Measurements from ENCODE around the gene HEXD. TPM values are rescaled to one million over a fixed set of nuclear protein-coding genes. Genes with fewer than 3 reads are reported as not detected.
A peak's percentile ranks its signal among the peaks of the same experiment; 100 is the strongest.

HEXD gene
- polyA plus RNA-seq, 4 donors: 40.8 to 254 (median 128) TPM

DNA sequence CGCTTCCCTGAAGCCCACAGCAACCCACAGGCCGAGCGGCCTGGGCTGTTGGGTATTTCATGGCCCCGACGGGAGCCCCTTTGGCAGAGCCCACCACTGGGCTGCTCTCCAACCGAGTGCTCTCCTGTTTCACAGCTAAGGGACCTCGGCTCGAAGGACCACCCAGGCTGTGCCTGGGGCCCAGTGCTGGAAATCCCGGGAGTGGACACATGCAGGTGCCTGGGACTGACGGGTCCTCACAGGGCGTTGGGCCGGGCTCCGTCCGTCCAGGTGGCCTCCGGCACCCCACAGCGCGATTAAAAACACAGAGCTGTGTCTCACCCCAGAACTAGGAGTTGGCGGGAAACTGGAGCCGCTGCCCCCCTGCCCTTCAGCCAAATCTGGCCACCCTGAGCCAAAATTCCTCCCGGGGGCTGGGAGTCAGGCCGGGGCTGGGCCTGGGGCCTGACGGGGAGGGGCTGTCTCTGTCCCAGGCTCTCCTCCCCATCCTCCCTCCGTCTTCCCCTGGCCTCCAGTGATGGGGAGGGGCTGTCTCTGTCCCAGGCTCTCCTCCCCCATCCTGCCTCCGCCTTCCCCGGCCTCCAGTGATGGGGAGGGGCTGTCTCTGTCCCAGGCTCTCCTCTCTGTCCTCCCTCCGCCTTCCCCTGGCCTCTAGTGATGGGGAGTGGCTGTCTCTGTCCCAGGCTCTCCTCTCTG is 32.4 kb upstream of the HEXD start:
- Histone ChIP-seq H3K9me3 (ENCODE audit: control insufficient read depth in 2 of 2, insufficient read depth in 1 of 2, low read depth in 1 of 2, low read length in 1 of 2) (no peaks in the 10 kb centered on the region), H3K4me3 (ENCODE audit: low read depth in 1 of 3, low read length in 3 of 3) (no peak overlapping the region), H3K36me3 (ENCODE audit: control insufficient read depth in 3 of 3, insufficient read depth in 2 of 3, low read depth in 1 of 3, low read length in 3 of 3) (peaks cover 0 to 8% (median 0%) of the 10 kb centered on the region in 3 donors), H3K4me1 (ENCODE audit: control insufficient read depth in 3 of 3, insufficient read depth in 2 of 3, low read depth in 1 of 3, low read length in 2 of 3) (peaks cover 0 to 11% (median 2%) of the 10 kb centered on the region in 3 donors), H3K27ac (ENCODE audit: low read depth in 1 of 3, low read length in 2 of 3) (no peak overlapping the region), H3K27me3 (ENCODE audit: control insufficient read depth in 3 of 3, insufficient read depth in 3 of 3, low read length in 3 of 3) (peaks cover 2 to 41% (median 3%) of the 10 kb centered on the region in 3 donors)
- 34 to 48% (median 42%) methylated on average over 23 to 26 of the region's 26 CpGs for WGBS, 3 donors
- FAIRE-seq (no peak), DNase-seq (no peak)

DNA sequence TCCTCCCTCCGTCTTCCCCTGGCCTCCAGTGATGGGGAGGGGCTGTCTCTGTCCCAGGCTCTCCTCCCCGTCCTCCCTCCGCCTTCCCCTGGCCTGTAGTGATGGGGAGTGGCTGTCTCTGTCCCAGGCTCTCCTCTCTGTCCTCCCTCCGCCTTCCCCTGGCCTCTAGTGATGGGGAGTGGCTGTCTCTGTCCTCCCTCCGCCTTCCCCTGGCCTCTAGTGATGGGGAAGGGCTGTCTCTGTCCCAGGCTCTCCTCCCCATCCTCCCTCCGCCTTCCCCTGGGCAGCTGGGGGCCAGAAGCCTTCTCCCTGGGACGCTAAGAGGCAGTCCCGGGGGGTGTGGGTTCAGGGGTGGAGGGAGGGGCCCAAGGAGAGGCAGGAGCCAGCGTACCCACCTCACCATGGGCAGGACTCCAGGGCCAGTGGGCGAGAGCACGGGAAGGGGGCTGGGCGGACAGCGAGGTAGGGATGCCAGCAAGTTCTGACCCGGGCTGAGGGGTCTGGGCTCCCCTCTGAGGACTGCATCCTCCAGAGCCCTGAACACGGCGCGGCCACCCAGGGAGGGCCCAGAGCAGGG is 31.8 kb upstream of the HEXD start:
- DNase-seq: no peak
- Histone ChIP-seq H3K27ac (ENCODE audit: low read depth in 1 of 3, low read length in 2 of 3) (no peak overlapping the region), H3K4me1 (ENCODE audit: control insufficient read depth in 3 of 3, insufficient read depth in 2 of 3, low read depth in 1 of 3, low read length in 2 of 3) (peaks cover 0 to 11% (median 2%) of the 10 kb centered on the region in 3 donors), H3K27me3 (ENCODE audit: control insufficient read depth in 3 of 3, insufficient read depth in 3 of 3, low read length in 3 of 3) (peaks cover 2 to 41% (median 3%) of the 10 kb centered on the region in 3 donors), H3K4me3 (ENCODE audit: low read depth in 1 of 3, low read length in 3 of 3) (no peak overlapping the region), H3K9me3 (ENCODE audit: control insufficient read depth in 2 of 2, insufficient read depth in 1 of 2, low read depth in 1 of 2, low read length in 1 of 2) (no peaks in the 10 kb centered on the region), H3K36me3 (ENCODE audit: control insufficient read depth in 3 of 3, insufficient read depth in 2 of 3, low read depth in 1 of 3, low read length in 3 of 3) (peaks cover 0 to 11% (median 0%) of the 10 kb centered on the region in 3 donors)
- 33 to 48% (median 38%) methylated on average over 15 to 17 of the region's 17 CpGs for WGBS, 3 donors
- FAIRE-seq: no peak

DNA sequence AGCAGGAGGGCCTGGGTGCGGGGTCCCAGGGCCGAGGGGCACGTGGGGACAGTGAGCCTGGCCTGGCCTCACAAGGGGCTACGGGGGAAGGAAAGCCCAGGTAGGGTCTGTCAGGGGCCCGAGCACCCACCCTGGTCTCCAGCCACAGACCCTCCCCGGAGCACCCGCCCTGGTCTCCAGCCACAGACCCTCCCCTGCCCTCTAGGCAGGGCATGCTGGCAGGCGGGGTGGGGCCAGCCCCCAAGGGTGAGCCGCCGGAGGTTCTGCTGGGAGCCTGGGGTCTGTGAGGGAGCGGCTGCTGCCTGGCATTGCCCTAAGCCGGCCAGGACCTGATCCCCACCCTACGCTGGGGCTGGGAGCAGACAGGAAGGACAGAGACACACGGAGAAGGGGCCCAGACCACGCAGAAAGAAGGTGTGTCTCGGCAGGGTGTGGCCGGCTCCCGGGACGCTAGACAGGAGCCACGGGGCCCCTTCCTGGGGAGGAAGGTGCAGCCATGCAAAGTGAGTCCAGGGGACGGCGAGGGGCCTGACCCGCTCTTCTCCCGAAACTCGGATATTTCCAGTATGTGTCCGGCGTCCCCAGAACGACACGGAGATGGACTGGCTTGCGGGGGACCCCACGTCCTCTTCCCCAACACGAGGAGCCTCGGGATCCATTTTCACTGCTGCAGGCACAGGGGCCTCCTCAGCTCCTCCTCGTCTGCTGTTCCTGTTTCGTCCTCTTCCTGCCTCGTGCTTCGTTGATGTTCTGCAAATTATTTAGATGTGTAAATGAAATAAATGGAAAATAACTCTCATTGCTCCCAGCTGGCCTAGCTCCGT is 31.1 kb upstream of the HEXD start:
- H3K27me3 ChIP-seq (ENCODE audit: control insufficient read depth in 3 of 3, insufficient read depth in 3 of 3, low read length in 3 of 3): peaks cover 2 to 41% (median 3%) of the 10 kb centered on the region in 3 donors
- no peak overlapping the region for H3K27ac ChIP-seq (ENCODE audit: low read depth in 1 of 3, low read length in 2 of 3)
- no peaks in the 10 kb centered on the region for H3K9me3 ChIP-seq (ENCODE audit: control insufficient read depth in 2 of 2, insufficient read depth in 1 of 2, low read depth in 1 of 2, low read length in 1 of 2)
- peaks cover 0 to 18% (median 0%) of the 10 kb centered on the region in 3 donors for H3K36me3 ChIP-seq (ENCODE audit: control insufficient read depth in 3 of 3, insufficient read depth in 2 of 3, low read depth in 1 of 3, low read length in 3 of 3)
- DNase-seq (no peak), FAIRE-seq (no peak)
- H3K4me1 ChIP-seq (ENCODE audit: control insufficient read depth in 3 of 3, insufficient read depth in 2 of 3, low read depth in 1 of 3, low read length in 2 of 3): peaks cover 0 to 11% (median 2%) of the 10 kb centered on the region in 3 donors
- no peak overlapping the region for H3K4me3 ChIP-seq (ENCODE audit: low read depth in 1 of 3, low read length in 3 of 3)
- 19 to 41% (median 29%) methylated on average over 34 to 38 of the region's 38 CpGs for WGBS, 3 donors

DNA sequence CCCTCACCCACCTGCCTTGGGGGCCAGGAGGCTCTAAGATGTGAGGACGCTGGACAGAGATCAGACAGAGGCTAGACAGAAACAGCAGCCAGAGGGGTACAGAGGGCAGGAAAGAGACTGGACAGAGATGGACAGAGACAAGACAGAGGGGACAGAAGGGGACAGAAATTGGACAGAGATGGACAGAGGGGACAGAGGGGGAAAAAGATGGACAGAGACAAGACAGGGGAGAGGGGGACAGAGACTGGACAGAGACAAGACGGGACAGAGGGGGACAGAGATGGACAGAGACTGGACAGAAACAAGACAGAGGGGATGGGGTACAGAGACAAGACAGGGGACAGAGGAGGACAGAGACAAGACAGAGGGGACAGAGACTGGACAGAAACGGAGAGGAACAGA is 30.4 kb upstream of the HEXD start:
- no peaks in the 10 kb centered on the region for H3K9me3 ChIP-seq (ENCODE audit: control insufficient read depth in 2 of 2, insufficient read depth in 1 of 2, low read depth in 1 of 2, low read length in 1 of 2)
- WGBS, 3 donors: 36 to 64% (median 56%) methylated on average over 3 of the region's 3 CpGs
- H3K4me1 ChIP-seq (ENCODE audit: control insufficient read depth in 3 of 3, insufficient read depth in 2 of 3, low read depth in 1 of 3, low read length in 2 of 3): peaks cover 0 to 11% (median 2%) of the 10 kb centered on the region in 3 donors
- H3K4me3 ChIP-seq (ENCODE audit: low read depth in 1 of 3, low read length in 3 of 3): no peak overlapping the region
- peaks cover 2 to 41% (median 3%) of the 10 kb centered on the region in 3 donors for H3K27me3 ChIP-seq (ENCODE audit: control insufficient read depth in 3 of 3, insufficient read depth in 3 of 3, low read length in 3 of 3)
- H3K36me3 ChIP-seq (ENCODE audit: control insufficient read depth in 3 of 3, insufficient read depth in 2 of 3, low read depth in 1 of 3, low read length in 3 of 3): peaks cover 0 to 24% (median 6%) of the 10 kb centered on the region in 3 donors
- no peak for DNase-seq
- no peak for FAIRE-seq
- H3K27ac ChIP-seq (ENCODE audit: low read depth in 1 of 3, low read length in 2 of 3): no peak overlapping the region

DNA sequence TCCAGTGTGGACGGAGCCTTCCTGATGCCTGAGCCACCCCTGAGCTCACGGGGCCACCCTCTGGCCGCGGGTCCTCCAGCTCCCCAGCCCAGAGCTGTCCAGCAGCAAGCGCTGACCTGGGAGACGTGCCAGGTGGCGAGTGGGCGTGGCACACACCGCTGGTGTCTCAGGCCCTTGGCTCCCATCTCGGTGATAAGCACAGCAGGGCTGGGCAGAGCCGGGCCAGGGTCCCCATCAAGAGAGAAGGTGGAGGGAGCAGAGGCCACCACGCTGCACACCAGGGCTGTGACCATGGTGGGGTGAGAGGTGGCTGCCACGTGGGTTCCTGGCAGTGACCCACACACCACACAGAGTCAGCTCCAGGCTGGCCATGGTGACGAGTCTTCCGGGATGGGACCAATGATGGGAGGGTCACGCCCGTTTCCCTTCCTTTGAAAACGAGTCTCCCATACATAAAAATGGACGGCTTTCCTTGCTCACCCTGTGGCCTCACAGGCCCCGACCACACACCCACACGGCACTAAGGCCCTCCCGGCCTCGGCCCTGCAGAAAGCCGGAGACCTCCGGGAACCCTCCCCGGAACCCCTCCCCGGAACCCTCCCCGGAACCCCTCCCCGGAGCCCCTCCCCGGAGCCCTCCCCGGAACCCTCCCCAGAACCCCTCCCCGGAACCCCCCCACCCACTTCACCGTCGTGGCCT is 29.8 kb upstream of the HEXD start:
- FAIRE-seq (no peak), DNase-seq (peak in 1 of 2 donors; percentile 33)
- Histone ChIP-seq H3K9me3 (ENCODE audit: control insufficient read depth in 2 of 2, insufficient read depth in 1 of 2, low read depth in 1 of 2, low read length in 1 of 2) (no peaks in the 10 kb centered on the region), H3K4me3 (ENCODE audit: low read depth in 1 of 3, low read length in 3 of 3) (no peak overlapping the region), H3K27ac (ENCODE audit: low read depth in 1 of 3, low read length in 2 of 3) (no peak overlapping the region), H3K4me1 (ENCODE audit: control insufficient read depth in 3 of 3, insufficient read depth in 2 of 3, low read depth in 1 of 3, low read length in 2 of 3) (peaks cover 0 to 11% (median 2%) of the 10 kb centered on the region in 3 donors), H3K27me3 (ENCODE audit: control insufficient read depth in 3 of 3, insufficient read depth in 3 of 3, low read length in 3 of 3) (peaks cover 2 to 41% (median 3%) of the 10 kb centered on the region in 3 donors), H3K36me3 (ENCODE audit: control insufficient read depth in 3 of 3, insufficient read depth in 2 of 3, low read depth in 1 of 3, low read length in 3 of 3) (peaks cover 2 to 31% (median 6%) of the 10 kb centered on the region in 3 donors)
- 46 to 70% (median 48%) methylated on average over 23 to 34 of the region's 34 CpGs for WGBS, 3 donors

DNA sequence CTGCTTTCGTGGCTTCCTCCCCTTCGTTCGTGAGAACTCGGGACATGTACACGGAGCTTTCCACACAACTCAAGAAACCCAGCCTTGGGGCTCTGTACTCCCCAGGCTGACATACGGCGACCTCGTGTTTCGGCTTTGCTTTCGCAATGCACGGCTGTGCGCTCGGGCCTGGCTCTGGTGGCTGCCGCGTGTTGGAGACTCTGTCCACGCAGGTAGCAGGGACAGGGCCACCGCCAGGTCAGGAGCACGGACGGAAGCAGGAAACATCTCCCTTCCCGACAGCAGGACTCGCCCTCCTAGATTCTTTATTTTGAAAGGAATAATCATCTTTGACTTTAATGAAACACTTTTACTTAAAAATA is 29.2 kb upstream of the HEXD start:
- Histone ChIP-seq H3K4me1 (ENCODE audit: control insufficient read depth in 3 of 3, insufficient read depth in 2 of 3, low read depth in 1 of 3, low read length in 2 of 3) (peaks cover 0 to 11% (median 2%) of the 10 kb centered on the region in 3 donors), H3K27ac (ENCODE audit: low read depth in 1 of 3, low read length in 2 of 3) (no peak overlapping the region), H3K36me3 (ENCODE audit: control insufficient read depth in 3 of 3, insufficient read depth in 2 of 3, low read depth in 1 of 3, low read length in 3 of 3) (peaks cover 2 to 35% (median 6%) of the 10 kb centered on the region in 3 donors), H3K9me3 (ENCODE audit: control insufficient read depth in 2 of 2, insufficient read depth in 1 of 2, low read depth in 1 of 2, low read length in 1 of 2) (no peaks in the 10 kb centered on the region), H3K4me3 (ENCODE audit: low read depth in 1 of 3, low read length in 3 of 3) (no peak overlapping the region), H3K27me3 (ENCODE audit: control insufficient read depth in 3 of 3, insufficient read depth in 3 of 3, low read length in 3 of 3) (peaks cover 2 to 36% (median 3%) of the 10 kb centered on the region in 3 donors)
- WGBS, 3 donors: 85 to 88% (median 85%) methylated on average over 20 to 21 of the region's 21 CpGs
- FAIRE-seq: no peak
- no peak for DNase-seq

DNA sequence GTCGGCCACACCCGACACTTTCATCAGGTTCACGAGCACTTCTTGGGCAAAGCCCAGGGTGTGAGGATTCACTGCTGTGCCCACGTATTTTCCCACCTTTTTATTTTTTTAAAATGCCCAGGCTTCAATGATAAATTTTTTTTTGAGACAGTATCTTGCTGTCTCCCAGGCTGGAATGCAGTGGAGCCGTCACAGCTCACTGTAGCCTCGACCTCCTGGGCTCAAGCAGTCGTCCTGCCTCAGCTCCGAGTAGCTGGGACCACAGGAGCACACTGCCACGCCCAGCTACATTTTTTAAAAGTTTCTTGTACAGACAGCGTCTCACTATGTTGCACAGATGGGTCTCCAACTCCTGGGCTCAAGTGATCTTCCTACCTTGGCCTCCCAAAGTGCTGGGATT is 28.8 kb upstream of the HEXD start:
- Histone ChIP-seq H3K4me1 (ENCODE audit: control insufficient read depth in 3 of 3, insufficient read depth in 2 of 3, low read depth in 1 of 3, low read length in 2 of 3) (peaks cover 0 to 11% (median under 1%) of the 10 kb centered on the region in 3 donors), H3K27ac (ENCODE audit: low read depth in 1 of 3, low read length in 2 of 3) (no peak overlapping the region), H3K27me3 (ENCODE audit: control insufficient read depth in 3 of 3, insufficient read depth in 3 of 3, low read length in 3 of 3) (peaks cover 2 to 31% (median 3%) of the 10 kb centered on the region in 3 donors), H3K4me3 (ENCODE audit: low read depth in 1 of 3, low read length in 3 of 3) (no peak overlapping the region), H3K9me3 (ENCODE audit: control insufficient read depth in 2 of 2, insufficient read depth in 1 of 2, low read depth in 1 of 2, low read length in 1 of 2) (no peaks in the 10 kb centered on the region), H3K36me3 (ENCODE audit: control insufficient read depth in 3 of 3, insufficient read depth in 2 of 3, low read depth in 1 of 3, low read length in 3 of 3) (peaks cover 2 to 39% (median 6%) of the 10 kb centered on the region in 3 donors)
- FAIRE-seq (no peak), DNase-seq (no peak)
- WGBS, 3 donors: 75 to 87% (median 86%) methylated on average over 10 of the region's 10 CpGs

Data from small intestine (tissue), 7 donors.